GM19035 (cell line): ENCODE results near the gene MRPL58.
"Not testable (repeated sequence)": the region's sequence is repeated elsewhere in the genome, so short reads cannot be mapped to it uniquely, and the experiment has no call there.

Experiments
- ATAC-seq: cut with Tn5 transposase; IDR thresholded peaks from one replicate; pipeline ENCODE4 v1.9.1; 2021; ENCODE audit not compliant: unreplicated experiment

Gene MRPL58

DNA sequence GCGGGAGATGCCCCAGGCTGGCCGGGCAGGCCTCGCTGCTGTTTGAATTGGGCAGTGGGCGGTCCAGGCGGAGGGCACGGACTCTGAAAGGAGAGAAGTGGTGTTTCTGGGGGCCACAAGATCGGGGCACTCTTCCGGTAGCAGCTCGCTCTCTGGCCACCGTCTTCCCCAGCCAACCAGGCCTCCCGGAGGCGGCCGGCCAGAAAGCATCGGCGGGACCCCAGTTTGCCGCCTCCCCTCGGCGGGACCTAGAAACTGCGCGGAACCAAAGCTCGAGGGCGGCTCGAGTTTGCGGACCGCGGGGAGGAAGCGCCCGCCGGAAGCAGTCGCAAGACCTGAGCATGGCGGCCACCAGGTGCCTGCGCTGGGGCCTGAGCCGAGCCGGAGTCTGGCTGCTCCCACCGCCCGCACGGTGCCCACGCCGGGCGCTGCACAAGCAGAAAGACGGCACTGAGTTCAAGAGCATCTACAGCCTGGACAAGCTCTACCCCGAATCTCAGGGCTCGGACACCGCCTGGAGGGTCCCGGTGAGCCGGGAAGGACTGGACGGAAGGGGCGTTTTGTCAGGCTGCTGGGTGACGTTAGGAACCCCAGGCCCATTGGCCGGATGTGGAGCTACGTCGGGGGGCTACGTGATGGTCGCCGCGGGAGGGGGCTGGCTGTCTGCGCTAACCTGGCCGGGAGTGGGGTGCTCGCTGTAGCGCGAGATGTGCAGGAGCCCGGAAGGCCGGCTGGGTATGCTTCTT lies at the start of gene MRPL58:
Gene MRPL58 (plus strand): TSS at position 325 of the 746 bp plus-strand sequence. CDS start 17 bp downstream, at position 342.
- ATAC-seq: peak; percentile 93

DNA sequence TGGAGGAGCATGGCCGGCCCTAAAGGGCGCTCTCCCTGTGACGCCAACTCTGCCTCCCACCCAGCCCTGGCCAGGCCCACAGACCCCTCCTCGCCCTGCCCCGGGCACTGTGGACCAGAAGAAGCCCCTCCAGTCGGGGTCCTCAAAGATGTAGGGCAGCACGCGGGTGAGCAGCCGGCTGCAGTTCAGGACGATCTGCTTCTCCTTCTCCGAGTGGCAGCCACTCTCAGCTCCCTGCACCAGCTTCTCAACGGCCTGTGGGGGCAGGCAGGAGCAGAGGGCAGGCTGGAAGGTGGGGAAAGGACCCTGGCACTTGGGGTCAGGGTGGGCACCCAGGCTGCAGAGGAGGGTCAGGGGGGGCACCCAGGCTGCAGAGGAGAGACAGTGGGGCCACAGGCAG lies 48.8 kb upstream of the MRPL58 start:
- ATAC-seq: no peak

DNA sequence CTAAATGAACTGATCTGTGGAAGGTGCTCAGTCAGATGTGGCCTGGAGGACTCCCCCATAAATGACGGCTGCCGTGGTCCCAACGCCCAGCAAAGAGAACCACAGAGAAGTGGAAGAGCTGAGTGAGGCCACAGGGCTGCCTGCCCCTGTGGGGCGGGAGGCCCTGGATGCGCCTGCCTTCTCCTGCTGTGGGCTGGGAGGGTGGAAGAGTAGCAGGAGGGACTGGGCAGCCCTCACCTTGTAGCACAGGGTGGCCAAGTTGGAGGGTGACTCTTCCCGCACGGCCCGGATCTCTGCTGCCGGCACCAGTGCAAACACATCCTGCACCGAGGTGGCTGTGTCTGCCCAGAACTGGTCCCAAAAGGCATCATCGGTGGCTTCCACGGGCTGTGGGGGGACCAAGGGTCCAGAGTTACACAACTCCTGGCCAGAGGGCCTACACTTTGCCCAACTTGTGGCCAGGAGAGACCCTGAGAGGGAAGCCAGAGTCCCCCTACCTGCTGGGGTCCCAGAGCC lies 48.2 kb upstream of the MRPL58 start:
- ATAC-seq: no peak

DNA sequence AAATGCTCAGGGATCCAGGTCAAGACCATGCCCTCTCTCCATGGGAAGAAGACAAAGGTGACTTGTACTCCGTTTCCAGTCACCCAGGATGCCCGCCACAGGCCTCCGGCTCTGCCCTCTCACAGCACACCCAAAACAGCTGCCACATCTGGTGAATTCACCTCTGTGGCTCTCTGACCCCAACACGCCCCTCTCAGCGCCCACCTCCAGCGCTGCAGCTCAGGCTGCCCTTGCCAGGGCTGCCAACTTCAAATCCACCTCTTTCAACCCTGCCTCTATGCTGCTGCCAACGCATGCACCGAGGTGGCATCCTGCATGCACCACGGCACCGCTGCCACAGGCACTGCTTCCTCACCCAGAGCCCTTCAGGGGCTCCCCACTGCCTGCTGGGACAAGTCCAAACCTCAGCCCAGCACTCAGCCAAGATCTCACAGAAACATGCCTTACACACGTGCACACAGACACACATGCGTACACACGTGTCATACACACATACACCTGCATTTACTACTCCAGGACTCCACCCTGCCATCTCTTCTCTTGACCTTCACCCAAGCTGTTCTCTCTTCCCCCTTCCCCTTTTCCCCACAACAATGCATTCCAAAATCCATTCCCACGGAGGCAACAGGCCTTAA lies 47.4 kb upstream of the MRPL58 start:
- no peak for ATAC-seq

DNA sequence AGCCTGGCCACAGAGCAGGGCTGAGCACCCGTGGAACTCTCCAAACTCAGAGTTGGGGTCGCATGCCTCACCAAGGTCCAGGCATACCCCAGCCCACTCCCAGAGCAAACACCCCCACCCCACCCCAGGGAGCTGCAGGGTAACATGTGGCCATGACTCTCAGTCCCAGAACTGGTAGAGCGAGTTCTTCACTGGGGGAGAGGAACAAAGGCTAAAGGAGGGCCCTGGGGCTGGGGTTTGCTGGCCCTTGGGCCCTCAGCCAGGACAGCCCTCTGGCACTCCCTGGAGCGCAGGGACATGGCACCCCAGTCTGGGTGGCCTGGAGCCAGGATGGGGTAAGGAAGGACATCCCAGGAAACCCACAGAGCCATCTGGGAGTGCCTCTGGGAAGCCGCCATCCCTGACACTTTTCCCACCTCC lies 44.1 kb upstream of the MRPL58 start:
- no peak for ATAC-seq

DNA sequence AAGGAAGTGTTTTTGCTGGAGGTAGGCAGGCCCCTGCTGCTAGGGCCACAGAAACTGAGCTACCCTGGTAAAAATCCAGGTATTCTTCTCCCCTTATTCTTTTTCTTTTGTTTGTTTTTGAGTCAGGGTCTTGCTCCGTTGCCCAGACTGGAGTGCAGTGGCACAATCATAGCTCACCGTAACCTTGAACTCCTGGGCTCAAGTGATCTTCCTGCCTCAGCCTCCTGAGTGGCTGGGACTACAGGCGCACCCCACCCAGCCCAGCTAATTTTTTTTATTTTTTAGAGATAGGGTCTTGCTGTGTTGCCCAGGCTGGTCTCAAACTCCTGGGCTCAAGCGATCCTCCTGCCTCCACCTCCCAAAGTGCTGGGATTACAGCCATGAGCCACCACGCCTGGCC lies 43.0 kb upstream of the MRPL58 start:
- not testable (repeated sequence) for ATAC-seq

DNA sequence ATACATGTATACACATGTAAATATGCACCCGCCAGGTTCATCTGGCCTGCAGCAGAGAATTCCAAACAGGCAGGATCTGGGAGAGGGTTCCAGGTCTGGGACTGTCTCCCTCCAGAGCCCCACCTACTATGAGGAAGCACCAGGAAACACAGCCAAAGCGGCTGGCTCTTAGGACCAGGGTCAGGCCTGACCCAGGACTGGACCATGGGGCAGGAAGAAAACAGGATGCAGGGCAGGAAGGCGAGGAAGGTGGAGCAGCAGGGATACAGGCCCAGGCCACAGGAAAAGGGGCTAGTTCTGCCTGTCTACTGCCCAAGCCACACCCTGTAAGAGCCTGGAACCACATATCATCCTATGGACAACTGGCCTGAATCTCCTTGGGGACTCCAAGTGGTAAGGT lies 42.1 kb upstream of the MRPL58 start:
- ATAC-seq: no peak

DNA sequence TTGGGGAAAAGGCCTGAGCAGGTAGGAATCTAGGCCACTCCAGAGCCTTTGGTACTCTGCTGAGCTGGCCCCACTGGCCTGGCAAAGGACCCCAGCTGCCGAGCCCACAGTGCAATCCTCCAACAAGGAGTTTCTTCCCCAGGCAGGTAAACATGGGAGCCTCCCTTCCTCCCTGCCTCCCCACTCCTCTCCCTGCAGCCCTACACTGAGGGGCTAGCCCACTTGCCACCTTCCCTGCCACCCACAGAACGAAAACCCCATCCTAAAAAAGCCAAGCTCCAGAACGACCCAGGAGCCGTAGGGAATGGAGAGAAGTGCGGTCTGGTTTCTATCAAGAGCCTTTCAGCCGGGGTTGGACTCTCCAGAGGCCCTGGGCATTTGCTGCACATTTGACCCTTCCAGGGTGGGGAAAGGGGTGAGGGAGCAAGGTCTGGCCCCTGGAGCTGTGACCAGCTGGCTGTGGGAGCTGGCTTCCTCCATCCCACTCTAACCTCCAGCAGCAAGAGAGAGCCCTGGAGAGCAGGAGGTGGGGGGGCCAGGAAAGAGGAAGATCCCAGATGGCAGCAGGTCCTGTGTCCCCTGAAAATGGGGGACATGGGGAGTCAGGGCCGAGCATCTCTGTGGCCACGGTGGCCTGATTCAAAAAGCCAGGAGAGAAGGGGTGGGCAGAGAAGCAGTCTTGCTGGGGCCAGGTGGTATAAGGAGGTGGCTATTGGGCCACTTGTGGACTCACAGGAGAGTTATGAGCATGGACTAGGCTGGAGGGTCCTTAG lies 41.2 kb upstream of the MRPL58 start:
- ATAC-seq: no peak

DNA sequence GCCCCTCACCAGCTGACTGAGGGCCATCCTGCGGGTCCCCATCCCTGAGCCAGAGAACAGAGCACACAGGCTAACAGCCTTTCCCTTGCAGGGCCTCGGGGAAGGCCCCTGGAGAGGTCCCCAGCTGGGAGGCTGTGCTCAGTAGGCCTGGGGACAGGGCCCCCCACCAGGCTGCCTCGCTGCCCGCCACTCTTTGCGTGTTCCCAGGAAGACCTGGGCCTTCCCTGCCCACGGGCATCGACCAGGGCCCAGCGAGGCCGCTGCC lies 40.7 kb upstream of the MRPL58 start:
- no peak for ATAC-seq

DNA sequence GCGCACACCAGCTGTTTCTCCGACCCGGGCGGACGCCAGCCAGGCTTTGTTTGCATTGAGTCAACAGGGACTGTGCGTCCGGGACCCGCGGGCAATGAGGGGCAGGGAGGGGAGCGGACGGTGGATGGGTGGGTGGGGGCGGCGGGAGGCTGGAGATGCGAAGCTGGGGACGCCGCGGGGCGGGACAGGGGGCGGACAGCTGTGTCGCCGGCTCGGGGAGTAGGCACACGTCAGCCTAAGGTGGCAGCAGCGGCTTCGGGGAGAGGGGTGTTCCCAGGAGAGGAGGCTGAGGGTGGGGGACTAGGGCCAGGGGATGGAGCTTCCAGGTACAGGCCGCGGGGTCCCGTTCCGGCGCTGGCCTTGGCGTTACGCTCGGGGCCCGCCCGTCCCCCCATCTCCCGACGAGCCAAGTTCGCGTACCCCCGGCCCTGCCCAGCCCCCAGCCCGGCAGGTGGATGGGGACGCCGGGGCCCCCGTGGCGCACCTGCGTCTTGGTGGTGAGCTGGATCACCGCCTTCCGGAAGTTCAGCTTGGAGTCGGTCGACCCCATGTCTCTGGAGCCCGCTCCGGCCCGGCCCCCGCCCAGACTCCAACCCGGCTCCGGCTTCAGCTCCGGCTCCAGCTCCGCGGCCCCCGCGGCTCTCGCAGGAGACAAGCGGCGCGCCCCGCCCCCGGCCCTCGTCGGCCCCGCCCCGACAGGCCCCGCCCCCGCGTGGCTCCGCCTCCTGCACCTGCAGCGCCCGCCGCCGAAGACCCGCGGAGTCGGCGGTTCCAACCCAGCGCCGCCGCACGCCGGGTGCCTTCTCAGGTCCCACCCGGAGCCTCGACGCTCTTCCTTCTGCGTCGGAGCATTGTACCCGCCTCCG lies 40.1 kb upstream of the MRPL58 start, which contains the start of gene HID1:
Gene HID1 (minus strand): TSS at position 653 of the 866 bp plus-strand sequence. CDS start 103 bp downstream, at position 550.
- no peak for ATAC-seq

DNA sequence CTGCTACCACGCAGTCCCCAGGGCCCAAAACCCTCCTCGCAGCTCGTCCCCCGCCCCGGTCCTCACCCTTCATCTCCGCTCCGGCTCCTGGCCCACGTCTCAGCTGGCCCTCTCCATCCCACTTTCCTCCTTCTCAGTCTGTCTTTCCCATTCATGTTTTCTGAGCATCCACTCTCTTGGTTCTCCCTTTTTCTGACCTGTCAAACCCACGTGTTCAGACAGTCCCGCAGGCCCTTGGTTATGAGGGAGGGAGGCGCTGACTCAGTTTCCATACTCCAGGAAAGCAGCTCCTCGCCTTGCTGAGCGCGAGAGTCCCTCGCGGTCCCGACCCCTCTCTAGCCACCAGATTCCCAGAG lies 39.5 kb upstream of the MRPL58 start:
- ATAC-seq: no peak

DNA sequence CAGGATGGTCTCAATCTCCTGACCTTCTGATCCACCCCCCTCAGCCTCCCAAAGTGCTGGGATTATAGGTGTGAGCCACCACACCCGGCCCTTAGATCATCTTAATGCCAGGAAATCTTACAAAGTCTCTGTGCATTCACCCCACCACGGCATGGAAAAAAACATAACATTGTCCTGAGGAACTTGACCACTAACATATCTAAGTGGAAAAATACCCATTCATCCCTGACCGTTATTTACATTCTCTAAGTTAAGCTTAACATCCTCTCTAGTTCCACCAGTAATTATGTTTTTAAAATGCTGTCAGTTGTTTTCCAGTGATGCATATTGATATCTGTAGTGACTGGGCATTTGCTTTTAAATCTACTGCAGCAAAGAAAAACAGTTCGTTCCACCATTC lies 36.5 kb upstream of the MRPL58 start:
- no peak for ATAC-seq

DNA sequence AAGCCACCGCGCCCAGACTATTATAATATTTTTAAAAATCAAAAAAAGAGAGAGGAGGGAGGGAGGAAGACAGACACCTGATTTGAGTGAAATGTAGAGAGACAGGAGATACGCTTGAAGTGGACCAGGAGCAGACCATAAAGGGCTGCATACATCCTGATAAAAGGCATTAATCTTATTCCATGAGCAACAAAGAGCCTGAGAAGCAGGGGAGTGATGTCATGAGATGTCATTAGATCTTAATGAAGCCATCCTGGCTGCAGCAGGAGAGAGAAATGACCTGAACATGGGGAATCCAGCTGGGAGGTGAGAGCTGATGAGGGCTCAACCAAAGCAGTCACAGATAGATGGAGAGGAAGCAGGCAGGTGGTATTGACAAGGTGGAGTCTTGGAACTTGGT lies 34.7 kb upstream of the MRPL58 start:
- ATAC-seq: no peak

DNA sequence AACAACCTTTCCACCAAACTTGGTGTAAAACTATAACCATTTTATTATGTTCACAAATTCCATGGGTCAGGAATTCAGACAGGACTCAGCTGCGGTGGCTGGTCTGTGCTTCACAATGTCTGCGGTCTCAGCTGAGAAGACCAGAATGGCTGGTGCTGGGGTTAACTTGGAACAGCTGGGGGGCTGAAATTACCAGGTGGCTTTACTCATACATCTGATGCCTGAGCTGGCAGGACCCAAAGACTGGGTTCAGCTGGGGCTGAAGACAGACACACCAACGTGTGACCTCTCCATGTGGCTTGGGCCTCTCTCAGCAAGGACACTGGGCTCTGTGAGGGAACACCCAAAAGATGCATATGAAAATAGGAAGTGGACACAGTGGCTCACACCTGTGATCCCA lies 34.2 kb upstream of the MRPL58 start:
- no peak for ATAC-seq

DNA sequence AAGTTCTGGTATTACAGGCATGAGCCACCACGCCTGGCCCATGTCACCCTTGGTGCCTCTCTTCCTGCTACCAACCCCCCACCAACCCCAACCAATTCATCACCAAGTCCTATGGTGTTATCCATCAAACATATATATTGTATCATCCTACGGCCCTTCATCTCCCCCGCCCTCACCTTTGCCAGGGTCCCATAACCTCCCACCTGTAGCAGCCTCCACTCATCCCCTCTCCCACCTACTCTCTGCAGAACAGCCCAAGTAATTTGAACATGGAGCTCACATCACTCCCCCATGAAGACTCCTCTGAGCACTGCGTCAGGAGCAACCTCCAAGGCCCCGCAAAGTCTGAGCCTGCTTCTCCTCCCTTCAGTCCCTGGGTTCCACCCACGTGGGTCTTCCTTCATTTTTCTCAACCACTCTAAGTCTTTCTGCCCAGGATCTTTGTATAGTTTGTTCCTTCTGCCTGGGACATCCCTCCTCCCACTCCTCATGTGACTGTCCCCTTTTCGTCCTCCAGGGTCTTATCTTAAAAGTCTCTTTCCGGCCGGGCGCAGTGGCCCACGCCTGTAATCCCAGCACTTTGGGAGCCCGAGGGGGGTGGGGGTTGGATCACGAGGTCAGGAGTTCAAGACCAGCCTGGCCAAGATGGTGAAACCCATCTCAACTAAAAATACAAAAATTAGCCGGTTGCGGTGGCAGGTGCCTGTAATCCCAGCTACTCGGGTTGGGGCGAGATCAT lies 32.9 kb upstream of the MRPL58 start:
- ATAC-seq: no peak

DNA sequence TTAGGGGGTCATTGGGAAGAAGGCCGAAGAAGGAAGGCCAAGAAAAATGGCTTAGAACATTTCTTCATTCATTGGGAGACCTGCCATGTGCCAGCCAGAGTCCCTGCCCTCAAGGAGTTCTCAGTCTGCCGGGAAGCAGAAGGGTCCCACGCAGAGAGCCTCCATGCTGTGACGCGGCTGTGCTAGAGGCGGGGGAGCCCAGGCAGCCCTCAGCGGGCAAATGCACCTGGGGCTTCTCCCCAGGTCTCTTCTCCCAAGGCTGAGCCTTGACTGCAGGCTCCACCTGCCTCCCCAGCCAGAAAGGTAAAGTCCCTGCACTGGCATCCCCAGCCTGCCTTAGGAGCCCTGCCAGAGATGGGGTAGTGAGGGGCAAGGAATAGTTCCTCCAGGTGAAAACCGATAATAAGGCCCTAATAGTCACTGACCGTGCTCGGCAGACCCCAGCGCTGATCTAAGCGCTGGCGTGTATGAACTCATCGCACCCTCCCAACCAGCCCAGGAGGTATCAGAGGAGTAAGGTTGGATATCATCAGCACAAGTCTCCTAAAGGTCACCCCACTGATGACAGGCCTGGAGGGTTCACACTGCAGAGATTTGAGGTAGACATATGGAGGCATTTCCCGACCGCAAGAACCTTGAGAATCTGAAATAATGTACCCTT lies 31.0 kb upstream of the MRPL58 start:
- no peak for ATAC-seq

DNA sequence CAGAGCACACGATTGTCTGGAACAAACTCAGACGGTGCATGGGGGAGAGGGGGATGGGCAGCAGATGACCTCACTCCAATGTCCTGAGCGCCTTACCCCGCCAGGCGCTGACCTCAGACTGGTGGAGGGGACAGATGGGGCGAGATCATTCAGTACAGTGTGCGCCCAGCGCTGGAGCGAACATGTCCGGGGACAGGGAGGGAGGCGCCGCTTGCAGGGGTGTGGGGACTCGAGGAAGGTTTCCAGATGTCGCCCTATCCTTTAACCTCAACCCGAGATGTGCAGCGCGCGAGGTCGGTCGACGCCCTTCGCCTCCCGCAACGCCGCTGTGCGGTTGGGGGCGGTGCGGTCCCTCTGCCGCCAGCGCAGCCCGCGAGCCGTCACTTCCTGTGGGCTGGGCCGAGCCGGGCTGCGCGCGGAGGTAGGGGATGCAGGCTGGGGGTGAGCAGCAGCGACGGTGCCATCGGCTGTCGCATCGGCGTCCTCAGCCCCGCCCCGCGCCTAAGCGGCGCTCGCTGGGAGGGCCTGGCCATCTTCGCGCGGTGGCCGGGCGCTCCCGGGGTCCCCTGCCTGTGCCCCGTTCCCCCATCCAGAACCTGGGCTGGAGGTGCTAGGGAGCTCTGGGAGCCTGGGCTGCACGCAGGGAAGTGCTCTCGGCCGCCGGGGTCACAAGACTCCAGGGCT lies 30.3 kb upstream of the MRPL58 start:
- ATAC-seq: no peak

DNA sequence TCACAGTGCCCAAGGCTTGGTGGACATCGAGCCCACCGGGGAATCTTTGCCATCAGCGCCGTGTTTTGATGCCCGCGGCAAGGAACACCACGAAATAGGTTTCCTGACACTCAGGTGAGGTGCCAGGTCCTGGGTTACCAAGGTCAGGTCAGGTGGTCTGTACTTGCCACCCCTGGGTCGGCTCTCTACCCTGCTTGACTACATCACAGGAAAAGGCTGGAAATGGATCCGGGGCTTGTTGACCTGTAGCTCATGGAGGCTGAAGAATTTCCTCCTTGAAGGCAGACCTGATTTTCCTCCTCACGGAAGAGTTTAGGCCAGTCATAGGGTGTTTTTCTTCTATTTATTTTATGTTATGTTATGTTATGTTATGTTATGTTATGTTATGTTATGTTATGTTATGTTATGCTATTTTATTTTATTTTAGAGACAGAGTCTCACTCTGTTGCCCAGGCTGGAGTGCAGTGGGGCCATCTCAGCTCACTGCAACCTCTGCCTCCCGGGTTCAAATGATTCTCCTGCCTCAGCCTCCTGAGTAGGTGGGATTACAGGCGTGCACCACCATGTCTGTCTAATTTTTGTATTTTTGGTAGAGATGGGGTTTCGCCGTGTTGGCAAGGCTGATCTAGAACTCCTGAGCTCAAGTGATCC lies 29.7 kb upstream of the MRPL58 start:
- ATAC-seq: not testable (repeated sequence)

DNA sequence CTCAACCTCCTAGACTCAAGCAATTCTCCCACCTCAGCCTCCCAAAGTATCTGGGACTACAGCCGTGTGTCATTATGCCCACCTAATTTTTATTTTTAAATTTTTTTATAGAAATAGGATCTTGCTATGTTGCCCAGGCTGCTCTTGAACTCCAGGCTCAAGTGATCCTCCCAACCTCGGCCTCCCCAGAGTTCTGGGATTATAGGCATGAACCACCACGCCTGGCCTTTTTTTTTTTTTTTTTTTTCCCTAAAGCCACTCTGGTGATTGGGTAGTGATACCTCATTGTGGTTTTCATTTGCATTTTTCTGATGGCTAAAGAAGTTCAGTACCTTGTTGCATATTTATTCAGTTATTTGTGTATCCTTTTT lies 26.3 kb upstream of the MRPL58 start:
- no peak for ATAC-seq
